GM21390 (cell line): ENCODE results near the gene PMF1.

Experiments
- ATAC-seq: cut with Tn5 transposase; IDR thresholded peaks from one replicate; pipeline ENCODE4 v1.9.1; 2021; ENCODE audit not compliant: unreplicated experiment

The PMF1 gene

DNA sequence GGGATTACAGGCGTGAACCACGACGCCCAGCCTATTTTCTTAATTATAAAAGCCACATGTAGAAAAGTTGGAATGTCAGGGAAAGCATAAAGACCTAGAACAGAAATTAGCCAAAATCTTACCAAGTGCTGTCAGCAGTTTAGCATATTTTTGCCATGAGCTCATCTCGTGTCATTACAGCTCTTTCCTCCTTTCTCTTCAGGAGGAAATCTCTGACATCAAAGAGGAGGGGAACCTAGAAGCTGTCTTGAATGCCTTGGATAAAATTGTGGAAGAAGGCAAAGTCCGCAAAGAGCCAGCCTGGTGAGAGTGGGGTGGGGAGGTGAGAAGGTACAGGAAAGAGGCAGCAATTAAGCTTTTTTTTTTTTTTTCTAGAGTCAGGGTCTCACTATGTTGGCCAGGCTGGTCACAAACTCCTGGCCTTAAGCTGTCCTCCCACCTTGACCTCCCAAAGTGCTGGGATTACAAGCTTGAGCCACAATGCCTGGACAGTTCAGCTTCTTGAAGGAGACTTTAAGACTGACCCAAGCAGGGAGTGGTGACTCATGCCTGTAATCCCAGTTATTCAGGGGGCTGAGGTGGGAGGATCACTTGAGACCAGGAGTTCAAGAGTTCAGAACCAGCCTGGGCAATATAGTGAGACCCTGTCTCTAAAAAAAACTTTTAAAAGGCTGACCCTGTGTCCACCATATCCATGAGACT is 20.8 kb downstream of the PMF1 start:
- ATAC-seq = no peak

DNA sequence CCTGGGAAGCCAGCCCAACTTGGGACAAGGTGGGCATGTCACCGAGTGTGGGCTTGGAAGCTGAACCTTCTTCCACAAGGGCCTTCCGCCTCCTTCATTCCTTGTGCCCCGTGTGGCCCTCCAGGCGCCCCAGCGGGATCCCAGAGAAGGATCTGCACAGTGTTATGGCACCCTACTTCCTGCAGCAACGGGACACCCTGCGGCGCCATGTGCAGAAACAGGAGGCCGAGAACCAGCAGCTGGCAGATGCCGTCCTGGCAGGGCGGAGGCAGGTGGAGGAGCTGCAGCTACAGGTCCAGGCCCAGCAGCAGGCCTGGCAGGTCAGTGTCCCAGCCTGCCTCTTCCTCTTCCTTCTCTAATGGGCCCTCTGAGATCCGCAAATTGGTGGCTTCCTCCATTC is 23.4 kb downstream of the PMF1 start:
- no peak for ATAC-seq

DNA sequence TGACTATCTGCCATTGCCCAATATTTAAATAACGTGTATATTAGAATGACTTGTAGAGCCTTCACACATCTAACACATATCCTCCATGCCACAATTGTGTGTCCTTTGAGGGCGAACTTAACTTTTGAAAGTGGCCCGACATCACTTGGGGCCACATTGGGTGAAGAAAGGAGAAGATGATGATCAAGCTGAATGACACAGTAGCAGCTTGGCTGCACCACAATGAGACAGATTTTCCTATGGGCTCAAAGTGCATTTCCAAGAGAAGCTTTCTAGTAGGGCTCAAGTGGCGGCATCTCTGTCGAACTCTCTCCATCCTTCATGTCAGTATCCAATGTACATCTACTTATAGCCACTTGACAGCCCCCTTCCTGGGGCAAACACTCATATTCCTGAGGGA is 25.4 kb downstream of the PMF1 start:
- ATAC-seq = no peak

DNA sequence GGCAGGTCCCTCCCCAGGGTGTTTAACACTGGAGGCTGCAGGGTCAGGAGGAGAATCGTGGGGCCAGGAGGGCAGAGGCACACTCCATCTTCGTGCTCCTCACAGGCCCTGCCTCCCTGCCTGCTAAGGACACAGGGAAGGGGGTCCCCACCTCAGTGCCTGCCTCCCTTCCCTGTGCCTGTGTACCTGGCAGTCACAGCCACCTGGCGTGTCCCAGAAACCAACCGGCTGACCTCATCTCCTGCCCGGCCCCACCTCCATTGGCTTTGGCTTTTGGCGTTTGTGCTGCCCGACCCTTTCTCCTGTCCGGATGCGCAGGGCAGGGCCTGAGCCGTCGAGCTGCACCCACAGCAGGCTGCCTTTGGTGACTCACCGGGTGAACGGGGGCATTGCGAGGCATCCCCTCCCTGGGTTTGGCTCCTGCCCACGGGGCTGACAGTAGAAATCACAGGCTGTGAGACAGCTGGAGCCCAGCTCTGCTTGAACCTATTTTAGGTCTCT is 28.6 kb downstream of the PMF1 start:
- no peak for ATAC-seq

DNA sequence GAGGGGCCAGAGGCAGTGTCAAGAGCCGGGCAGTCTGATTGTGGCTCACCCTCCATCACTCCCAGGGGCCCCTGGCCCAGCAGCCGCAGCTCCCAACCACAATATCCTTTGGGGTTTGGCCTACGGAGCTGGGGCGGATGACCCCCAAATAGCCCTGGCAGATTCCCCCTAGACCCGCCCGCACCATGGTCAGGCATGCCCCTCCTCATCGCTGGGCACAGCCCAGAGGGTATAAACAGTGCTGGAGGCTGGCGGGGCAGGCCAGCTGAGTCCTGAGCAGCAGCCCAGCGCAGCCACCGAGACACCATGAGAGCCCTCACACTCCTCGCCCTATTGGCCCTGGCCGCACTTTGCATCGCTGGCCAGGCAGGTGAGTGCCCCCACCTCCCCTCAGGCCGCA is 29.1 kb downstream of the PMF1 start, which contains the start of gene BGLAP:
Gene BGLAP, plus strand, starts transcription at position 259 of the 400 bp plus-strand sequence. Its CDS starts 48 bp downstream, at position 307.
- no peak for ATAC-seq

DNA sequence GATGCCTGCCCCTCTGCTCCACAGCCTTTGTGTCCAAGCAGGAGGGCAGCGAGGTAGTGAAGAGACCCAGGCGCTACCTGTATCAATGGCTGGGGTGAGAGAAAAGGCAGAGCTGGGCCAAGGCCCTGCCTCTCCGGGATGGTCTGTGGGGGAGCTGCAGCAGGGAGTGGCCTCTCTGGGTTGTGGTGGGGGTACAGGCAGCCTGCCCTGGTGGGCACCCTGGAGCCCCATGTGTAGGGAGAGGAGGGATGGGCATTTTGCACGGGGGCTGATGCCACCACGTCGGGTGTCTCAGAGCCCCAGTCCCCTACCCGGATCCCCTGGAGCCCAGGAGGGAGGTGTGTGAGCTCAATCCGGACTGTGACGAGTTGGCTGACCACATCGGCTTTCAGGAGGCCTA is 29.9 kb downstream of the PMF1 start:
- ATAC-seq = no peak

DNA sequence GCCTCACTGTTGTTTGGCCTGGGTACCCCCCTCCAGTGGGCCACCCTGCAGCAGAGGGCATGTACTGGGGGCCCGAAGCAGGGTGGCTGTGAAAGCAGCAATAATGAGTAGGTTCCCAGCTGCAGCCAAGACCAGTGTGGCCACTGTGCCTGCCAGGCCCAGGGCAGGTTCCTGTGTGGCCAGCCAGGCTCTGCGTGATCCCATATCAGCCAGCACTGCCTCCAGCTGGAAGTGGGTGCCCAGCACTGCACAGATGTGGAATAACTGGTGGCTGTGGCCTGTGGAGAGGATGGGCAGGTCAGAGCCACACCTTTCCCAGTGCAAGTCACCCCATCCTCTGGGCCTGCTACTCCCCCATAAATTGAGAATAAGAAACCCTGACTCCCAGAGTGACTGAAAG is 31.3 kb downstream of the PMF1 start:
- no peak for ATAC-seq

DNA sequence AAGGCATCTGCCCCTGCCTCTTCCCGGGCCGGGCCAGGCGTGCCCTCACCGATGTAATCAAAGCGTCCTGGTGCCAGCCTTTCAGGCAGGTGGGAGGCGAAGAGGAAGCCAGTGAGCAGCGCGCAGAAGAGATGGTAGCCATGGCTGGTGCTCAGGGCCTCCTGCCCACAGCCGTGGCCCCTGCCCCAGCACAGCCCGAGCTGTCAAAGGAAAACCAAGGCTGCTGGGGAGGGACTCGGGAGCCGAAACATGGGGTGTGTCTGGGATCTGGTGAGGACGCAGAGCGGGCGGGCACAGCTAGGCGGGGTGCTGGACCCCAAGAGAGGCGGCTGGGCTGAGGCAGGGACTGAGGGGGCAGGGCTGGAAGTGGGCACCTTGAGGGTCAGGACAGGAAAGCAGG is 31.9 kb downstream of the PMF1 start:
- no peak for ATAC-seq

DNA sequence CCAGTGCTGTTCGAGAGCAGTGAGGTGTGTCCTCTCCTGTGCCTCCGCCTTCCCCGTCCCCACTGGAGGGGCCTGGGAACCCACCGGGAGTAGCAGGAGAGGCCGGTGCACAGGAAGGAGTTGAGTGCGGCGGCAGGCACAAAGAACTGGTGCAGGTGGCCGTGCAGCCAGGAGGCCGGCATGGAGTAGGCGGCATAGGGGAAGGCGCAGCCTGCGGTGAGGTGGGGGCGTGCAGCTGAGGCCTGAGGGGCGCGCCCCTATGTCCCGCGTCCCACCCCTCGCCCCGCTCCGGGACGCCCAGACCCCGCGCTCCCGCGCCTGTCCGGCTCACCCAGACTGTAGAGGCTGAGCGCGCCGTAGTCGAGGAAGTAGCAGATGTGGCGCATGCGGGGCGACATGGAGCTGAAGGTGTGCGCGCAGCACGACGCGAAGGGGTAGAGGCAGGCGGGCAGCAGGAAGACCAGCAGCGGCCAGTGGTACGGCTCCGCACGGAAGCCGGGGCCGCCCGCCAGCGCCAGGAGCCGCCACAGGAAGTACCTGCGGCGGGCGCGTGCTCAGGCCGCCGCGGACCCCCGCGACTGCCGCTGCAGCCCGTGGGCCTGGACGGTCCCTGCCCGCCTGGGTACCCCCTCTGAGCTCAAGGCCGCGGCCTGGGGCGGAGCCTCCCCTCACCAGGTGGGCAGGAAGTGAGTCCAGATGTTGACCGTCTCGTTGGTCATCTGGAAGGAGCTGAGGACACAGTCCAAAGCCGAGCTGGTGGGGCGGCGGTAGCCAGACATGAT is 32.8 kb downstream of the PMF1 start:
- ATAC-seq = no peak

DNA sequence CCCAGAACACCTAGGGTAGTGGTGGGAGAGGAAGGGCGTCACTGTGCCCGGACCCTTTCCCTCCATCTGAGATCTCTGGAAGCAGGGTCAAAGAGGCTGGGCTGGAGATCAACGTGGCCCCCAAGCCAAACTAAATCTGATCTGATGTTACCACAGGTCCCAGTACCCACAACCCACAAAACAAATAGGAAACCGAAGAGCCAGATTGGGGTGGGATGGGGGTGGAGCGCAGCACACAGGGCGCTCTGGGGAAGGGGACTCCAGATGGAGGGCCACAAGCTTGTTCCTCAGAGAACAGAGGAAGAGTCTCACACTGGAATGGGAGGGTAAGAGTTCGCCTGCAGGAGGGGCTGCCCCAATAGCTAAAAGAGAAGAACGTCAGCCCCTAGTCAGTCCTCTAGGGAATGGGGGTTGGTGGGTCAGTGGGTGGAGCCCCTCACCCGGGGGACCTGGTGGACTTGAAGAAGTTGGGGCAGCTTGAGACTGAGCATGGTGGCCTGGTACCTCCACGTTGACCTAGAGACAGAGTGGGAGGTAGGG is 33.5 kb downstream of the PMF1 start:
- no peak for ATAC-seq

DNA sequence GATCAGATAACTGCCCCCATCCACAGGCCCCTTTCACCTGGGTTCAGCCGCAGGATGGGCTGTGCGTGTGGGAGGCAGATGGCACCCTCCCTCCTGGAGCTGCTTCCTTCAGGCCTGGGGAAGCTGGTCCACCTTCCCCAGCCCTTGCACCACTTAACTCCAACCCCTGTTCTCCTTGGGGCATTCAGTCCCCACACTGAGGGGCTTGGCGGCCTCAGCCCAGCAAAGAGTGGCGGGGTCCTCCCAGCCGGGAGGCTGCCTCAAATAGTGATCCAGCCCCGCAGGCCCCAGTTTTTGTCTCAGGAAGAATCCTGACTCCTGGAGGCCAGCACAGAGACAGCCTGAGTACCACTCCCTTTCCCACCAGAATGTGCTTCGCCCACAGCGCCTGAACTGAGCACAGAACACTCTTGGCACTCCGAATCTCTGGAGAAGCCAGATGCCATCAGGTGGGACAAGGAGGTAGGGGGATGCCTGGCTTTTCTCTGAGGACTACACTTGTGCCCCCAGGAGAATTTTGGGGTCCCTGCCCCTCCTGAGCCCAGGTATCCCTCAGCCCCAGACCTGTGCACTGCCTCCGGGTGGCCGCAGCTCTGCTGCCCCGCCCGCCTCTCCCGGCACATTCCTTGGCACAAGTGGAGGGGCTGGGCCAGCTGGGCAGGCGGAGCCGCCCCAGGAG is 34.1 kb downstream of the PMF1 start:
- no peak for ATAC-seq

DNA sequence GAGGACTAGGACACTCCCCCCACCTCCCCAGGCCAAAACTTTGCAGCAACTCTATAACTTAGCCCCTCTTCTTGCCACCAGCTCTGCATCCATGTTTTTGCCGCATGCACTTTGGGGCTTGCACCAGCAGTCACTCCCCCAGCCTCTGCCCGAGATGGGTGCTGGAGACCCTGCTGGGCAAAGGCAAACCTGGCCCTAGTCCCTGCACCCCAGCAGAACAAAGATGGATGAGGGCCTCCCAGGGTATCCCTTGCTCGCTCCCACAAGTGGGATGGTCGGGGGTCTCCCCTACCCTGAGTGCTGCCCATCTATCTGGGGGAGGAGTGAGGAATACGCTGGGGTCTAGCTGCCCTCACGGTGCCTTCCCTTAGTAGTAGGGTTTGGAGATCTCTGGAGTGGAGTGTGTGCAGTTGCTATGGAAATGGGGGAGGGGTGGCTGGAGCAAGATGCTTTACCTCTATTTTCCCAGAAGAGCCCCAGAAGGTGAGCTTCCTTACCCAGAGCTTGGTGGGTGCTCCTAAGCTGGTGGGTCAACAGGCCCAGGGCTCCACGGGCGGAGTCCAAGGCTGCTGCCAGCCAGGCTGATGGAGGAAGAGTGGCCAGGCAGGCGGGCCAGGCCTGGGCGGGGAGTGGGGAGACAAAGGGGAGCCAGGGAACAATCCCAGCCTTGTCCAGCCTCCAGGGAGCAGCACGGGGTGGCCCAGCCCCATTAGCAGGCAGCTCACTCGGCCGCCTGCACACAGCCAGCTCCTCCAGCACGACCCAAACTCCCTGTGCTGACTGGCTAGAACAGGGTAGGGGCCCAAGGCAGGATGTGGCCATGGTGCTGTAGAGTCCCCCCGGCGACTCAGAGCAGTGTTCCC is 34.9 kb downstream of the PMF1 start, which contains the start of gene PAQR6:
Gene PAQR6, minus strand, starts transcription at position 597 of the 863 bp plus-strand sequence. CDS start 1,325 bp downstream, outside the sequence.
- ATAC-seq = no peak

DNA sequence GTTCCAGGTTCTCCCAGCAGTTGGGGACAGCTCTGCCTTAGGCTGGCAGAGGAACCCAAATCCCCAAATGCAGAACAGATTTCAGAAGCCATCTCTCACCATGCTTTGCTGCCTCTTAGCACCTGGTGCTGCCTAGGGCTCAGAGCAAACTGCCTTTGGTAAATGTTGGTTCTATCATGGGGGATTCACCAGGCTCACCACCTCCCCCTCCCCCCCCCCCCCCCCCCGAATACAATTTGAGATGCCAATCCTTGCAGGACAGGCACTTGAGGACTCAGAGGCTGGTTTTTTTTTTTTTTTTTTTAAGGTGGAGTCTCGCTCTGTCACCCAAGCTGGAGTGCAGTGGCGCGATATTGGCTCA is 35.5 kb downstream of the PMF1 start:
- ATAC-seq = no peak

DNA sequence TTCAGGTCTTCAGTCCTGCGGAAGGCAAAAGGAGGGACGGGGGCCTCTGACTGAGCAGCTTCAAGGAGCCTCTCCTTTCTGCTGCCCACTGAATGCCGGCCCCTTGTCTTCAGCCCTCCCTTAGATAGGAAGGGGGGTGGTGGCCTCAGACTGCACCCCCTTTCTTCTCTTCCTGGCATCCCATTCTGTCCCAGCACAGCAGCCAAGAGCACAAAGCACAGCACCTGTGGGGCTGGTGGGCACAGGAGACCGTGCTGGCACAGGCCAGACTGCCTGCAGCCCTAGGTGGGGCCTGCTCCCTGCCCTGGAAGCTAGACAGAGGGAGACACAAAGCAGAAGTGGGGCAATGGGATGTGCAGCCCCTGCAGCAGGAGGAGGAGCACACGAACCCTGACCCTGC is 36.8 kb downstream of the PMF1 start:
- ATAC-seq = no peak

DNA sequence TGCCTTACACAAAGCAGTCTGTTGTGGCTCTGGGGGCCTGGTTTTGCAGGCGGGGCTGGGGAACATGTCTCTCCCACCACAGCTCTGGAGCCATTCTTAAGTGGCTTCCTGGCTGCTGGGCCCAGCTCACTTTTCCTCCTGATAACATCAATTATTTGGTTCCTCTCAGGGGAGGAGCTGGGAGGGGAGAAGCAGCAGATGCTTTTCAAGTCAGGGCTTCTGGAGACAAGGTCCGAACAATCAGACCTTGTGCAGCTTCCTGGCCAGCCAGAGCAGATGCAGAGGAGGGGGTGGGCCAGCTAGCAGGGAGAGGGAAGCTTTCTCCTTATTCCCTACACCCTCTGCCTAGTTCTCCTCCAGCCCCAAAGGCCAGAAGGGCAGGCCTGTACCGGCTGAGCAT is 38.7 kb downstream of the PMF1 start:
- no peak for ATAC-seq

DNA sequence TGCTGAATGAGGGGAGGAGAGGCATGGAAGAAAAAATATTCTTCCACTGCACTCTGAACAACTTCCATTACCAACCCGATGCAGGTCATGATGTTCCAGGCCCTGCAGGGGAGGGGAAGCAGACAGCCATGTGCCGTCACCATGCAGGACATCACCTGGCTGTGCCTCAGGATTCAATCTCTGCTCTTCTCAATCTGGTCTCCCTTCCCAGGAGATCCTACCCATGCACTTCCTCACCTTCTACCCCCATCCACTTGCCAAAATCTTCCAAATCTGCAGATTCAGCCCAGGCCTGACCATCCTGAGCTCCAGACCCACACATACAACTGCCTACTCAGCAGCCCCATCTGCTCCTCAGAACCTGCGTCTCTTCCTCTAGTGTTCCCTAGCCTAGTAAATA is 40.8 kb downstream of the PMF1 start:
- ATAC-seq = no peak

DNA sequence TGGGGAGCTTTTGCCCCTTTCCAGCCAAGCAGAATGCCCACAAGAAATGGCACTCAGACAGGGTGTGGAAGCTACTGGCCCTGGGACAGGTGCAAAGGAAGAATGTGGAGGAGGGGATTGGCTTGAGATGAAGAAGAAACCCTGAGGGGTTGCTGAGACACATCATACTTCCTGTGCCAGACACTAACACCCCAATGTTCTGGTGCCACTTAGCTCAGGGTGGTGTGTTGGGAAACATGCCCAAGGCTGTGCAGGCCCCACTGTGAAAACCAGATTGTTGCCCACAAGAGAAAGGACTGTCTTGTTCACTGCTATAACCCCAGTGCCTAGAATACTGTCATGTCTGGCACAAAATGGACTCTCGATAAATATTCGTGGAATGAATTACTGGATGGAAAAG is 44.9 kb downstream of the PMF1 start:
- ATAC-seq = no peak

DNA sequence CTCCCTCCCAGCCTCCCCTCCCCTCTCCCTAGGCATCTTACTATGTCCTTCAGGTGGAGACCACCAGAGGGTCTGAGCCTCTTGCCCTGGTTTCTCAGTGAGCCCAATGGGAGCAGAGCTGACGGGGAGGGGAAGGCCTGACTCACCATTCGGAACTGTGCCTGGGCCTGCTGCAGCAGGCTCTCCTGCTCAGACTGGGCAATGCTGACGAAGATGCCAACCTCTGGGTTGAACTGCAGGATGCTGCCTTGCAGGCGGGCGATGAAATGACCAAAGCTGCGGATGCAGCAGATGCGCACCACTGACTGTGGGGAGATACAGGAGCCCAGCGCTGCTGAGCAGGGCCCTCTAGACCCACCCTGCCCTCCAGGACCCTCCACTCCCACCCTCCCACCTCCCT is 46.1 kb downstream of the PMF1 start:
- ATAC-seq = no peak

DNA sequence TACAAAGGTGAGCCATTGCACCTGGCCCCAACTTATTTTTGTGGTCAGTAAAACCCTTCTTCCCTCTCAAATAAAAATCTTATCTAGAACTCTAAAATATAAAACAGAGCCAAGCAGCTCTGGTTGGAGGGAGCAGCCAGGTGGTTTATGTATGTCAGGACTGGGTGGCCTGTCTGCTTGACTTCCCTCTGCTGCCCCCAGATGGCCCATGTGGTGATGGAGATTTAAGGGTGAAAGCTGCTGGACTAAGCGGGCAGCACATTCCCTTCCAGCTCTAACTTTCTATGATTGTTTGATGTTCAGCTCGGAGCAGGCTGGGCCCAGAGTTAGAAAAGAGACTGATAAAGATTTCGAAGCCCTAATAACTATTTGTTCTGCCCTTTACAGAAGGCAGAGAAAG is 47.0 kb downstream of the PMF1 start:
- ATAC-seq = no peak

DNA sequence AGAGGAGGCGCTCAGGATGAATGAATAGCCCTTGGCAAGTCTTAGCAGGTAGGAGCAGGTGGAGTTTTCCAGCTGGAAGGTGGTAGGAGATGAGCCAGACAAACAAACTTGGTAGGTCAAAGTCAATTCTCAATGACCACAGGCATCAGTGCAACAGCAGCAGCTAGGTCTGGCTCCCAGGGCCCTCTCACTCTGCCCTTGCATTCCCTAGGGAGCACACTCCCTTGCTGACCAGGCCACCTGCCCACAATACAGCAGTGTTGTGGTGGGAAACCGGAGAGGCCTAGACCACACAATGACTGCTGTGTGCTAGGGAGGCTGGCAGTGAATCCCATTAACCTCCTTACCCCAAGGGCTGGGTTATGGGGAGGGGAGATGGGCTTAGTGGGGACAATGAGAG is 48.1 kb downstream of the PMF1 start:
- ATAC-seq = no peak
